RPMI8226 (cell line): ENCODE results near the gene DDX20.

ENCODE experiments used
- DNase-seq: peaks from one replicate; pipeline ENCODE4 v3.0.0-alpha.2; 2015

The DDX20 gene

GRCh38 chr1:111751906-111752575 is 3.7 kb upstream of the DDX20 start:
- DNase-seq = no peak

DNA sequence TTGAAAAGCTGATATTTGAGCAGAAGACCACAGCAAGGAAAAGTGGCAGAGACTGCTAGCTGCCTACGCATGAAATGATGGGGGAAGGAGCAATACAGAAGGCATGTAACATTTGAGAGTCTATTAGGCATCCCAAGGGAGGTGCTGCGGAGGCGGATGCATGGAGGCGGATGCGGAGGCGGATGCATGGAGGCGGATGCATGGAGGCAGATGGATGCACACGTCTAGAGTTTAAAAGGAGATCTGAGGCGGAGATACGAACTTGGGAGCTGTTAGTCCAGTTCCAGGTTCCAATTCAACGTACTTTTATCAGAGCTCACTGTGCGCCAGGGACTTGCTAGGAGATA is 744 bp upstream of the DDX20 start:
- DNase-seq = peak; percentile 44

- no peak for DNase-seq
Measured at GRCh38 chr1:111756124-111756513, 418 bp downstream of the DDX20 start.

GRCh38 chr1:111758373-111758772 is 2.7 kb downstream of the DDX20 start:
- DNase-seq = no peak

DNA sequence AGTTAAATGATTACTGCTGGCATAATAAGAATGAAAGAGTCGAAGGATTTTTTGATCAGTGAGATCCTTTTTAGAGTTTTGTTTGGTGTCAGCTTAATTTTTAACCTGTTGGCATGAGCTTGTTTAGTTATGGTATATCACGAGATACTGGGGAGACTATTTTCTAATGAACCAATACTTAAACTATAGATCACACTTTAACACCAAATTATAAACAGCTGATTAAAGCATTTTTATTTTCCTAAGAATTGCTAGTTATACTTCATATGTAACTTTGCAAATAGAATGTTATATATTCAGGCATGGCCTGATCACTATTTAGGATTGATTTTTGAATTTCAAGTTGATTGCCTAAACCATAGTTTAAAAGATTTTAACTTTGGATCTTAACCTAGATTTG is 6.0 kb downstream of the DDX20 start:
- DNase-seq = no peak

DNA sequence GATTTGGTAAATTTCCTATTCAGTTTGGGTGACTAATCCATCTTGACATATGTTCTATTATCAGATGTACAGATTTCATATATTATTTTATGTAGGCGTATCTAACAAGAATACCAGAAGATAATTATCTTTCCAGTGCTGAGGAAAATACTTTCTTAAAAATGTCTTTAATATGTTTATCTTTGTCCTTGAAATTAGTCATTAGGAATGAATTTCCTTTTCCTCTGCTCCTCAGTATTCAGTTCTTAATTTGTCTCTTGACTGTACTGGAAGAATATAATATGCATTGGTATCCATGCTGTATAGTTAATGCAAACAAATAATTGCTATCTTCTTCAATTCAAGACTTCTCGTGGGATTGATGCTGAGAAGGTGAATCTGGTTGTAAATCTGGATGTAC is 6.6 kb downstream of the DDX20 start:
- DNase-seq = no peak

- no peak for DNase-seq
Measured at GRCh38 chr1:111768023-111768422, 12.3 kb downstream of the DDX20 start.

- DNase-seq = no peak
Measured at GRCh38 chr1:111768625-111769024, 12.9 kb downstream of the DDX20 start.

- DNase-seq = peak; percentile 48
Measured at GRCh38 chr1:111769517-111770146, 13.9 kb downstream of the DDX20 start.

GRCh38 chr1:111770916-111771315 is 15.2 kb downstream of the DDX20 start:
- no peak for DNase-seq

DNA sequence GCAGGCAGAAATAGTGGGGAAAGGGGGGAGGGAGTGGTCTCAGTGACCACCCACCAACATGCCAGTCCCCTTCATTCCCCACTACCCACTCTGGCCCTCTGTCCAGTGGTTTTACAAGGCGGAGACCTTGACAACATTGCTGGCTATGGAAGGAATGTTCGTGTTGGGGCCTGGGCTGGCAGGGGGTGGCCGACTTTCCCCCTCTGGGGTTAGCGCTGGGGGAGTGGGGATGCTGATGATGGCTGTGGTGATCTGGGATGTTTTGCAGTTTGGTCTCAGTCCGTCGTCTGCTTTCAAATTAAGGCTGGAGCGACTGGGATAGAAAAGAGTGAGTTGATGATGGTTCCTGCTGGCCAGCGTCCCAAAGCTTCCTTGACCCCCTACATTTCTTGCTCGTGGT is 20.3 kb downstream of the DDX20 start:
- DNase-seq = no peak

- DNase-seq = no peak
Measured at GRCh38 chr1:111776391-111776790, 20.7 kb downstream of the DDX20 start.

- DNase-seq = no peak
Measured at GRCh38 chr1:111776861-111777260, 21.2 kb downstream of the DDX20 start.

DNA sequence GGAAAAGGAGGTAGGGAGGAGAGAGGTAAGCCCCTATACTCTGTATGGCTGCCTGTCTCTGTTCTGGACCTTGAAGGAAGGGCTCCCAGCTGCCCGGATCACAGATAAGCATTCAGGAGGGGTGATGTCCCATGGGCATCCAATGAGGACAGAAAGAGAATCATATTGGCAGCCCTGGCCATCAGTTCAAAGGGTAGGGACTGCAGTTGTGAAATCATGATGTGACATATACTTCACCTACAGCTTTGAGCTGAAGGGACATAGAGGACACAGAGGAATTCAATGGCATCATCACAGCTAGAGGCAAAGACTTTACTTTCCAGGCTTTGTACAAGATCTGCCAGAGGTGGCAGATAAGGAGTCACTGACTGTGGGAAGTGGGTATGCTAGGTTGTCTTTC is 21.6 kb downstream of the DDX20 start:
- DNase-seq = no peak

- no peak for DNase-seq
Measured at GRCh38 chr1:111778066-111778465, 22.4 kb downstream of the DDX20 start.

DNA sequence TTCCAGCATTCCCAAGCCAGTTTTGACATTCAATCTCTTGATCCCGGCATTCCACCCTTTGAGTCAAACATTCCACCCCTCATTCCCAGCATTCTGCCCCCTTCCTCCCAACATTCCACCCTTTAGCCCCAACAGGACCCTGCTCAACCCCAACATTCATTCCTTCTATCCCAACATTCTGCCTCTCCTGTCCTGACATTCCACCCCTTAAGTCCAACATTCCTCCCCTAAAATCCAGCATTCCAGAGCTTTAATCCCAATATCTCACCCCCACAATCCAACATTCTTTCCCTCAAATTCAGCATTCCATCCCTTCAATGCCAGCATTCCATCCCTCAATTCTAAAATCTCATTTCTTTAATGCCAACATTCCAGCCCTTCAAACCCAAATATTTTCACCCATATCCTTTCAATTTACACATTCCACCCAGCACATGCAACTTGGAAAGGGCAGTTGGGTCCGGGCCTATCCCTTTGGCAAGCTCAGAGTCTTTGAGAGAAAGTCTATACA is 22.9 kb downstream of the DDX20 start:
- no peak for DNase-seq

GRCh38 chr1:111779546-111779945 is 23.8 kb downstream of the DDX20 start:
- DNase-seq = no peak

DNA sequence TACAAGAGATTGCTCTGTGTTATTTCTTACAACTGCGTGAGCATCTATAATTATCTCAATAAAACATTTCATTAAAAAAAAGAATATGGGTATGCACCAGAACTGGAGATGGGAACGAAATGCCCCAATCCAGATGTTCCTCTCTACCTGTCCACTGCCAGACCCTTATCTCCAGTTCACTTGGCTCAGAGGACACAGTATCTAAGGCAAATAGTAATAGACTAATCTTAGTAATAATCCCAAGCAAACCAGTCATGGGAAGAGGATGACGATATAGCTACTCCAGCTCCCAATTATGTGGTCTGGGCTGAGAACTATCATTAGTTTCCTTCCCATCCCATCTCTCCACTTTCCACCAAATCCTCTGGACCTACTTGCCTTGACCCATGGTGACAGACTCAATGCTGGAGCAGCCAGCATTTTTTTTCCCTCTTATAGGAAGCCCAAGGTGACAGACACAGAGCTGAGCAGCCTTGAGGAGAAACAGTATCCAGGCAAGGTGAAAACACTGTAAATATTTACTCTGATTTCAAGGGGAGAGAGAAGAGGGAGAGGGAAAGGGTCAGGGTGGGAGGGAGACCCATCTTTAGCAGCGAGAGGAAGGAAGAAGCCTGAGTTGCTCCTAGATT is 28.7 kb downstream of the DDX20 start:
- no peak for DNase-seq

GRCh38 chr1:111786669-111787207 is 31.0 kb downstream of the DDX20 start:
- no peak for DNase-seq

DNA sequence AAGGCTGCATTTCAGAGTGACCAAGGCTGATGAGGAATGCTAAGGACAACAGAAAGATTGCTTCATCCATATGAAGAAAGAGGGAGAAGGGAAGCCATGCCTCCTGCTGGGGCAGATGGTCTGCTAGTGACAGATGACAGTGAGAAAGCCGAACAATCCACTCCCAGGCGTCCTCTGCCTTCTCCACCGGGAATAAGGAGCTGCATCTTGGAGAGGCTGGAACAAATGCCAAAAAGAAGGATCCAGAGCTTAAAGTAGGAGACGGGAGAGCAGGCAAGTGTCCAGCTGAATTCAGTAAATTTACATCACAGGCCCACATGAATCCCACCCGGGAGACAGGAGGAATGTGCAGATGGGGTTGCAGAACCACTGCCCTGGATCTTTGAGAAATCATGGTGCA is 33.4 kb downstream of the DDX20 start:
- DNase-seq = no peak

- DNase-seq = no peak
Measured at GRCh38 chr1:111789666-111790316, 34.1 kb downstream of the DDX20 start.

DNA sequence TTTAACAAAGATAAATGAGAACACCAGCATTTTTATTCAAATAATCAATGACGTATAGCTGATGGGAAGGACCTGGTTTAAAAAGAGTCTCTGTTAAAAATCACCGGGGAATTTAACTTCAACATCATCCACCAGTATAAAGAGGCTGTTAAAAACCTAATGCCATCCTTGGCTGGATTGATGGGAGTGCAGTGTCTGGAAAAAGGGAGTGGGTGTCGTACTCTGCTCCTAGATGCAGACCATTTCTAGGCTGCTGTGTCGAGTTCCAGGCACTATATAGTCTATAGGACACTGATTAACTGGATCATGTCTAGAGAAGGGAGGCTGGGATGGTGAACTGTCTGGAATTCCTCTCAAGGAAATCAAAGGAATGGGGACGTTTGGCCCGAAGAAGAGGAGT is 36.1 kb downstream of the DDX20 start:
- DNase-seq = no peak

GRCh38 chr1:111792249-111792648 is 36.5 kb downstream of the DDX20 start:
- DNase-seq = no peak

DNA sequence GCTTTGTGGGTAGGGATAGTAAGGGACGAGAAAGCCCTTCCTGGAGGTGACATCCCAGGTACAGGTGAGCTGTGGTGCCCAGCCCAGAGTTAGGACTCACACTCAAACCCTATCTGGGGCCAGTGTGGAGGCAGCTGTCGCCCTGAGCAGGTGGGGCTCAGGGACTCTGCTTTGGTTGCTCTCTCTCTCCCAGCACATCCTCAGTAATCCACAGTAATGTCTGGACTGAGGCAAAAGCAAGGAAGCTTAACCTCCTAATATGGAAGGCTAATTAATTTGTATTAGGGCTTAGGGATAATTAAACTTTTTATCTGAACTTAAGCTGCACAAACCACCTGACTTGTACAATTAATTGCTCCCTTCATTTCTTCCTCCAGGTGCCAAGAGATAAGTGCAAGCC is 38.2 kb downstream of the DDX20 start:
- DNase-seq = no peak
